NCI-H1930 (cell line): Measurements from ENCODE around the gene CLEC16A.
"Not testable (repeated sequence)": the region's sequence is repeated elsewhere in the genome, so short reads cannot be mapped to it uniquely, and the experiment has no call there.

ENCODE experiments used
- DNase-seq, 2 experiments: peaks; one replicate each; lab custom pipeline; 2025; lab: John Stamatoyannopoulos, UW

Gene CLEC16A

GRCh38 chr16:11205065-11205699 lies 260.8 kb downstream of the CLEC16A start:
- no peak for DNase-seq

GRCh38 chr16:11205754-11206581 lies 261.6 kb downstream of the CLEC16A start:
- no peak for DNase-seq

GRCh38 chr16:11207646-11208045 lies 263.3 kb downstream of the CLEC16A start:
- no peak for DNase-seq

GRCh38 chr16:11208916-11209665 lies 264.7 kb downstream of the CLEC16A start:
- no peak for DNase-seq

- no peak for DNase-seq
Observed at GRCh38 chr16:11210260-11210659, 265.9 kb downstream of the CLEC16A start.

- DNase-seq: peak in 1 of 2 experiments; percentile 21
Observed at GRCh38 chr16:11211061-11211976, 267.0 kb downstream of the CLEC16A start.

- DNase-seq: no peak
Observed at GRCh38 chr16:11211977-11212797, 267.8 kb downstream of the CLEC16A start.

GRCh38 chr16:11212798-11213196 lies 268.4 kb downstream of the CLEC16A start:
- DNase-seq: no peak

- DNase-seq: no peak
Observed at GRCh38 chr16:11213373-11213772, 269.0 kb downstream of the CLEC16A start.

GRCh38 chr16:11213799-11214198 lies 269.4 kb downstream of the CLEC16A start:
- no peak for DNase-seq

- DNase-seq: no peak
Observed at GRCh38 chr16:11215935-11216556, 271.7 kb downstream of the CLEC16A start.

- DNase-seq: no peak
Observed at GRCh38 chr16:11217651-11218603, 273.6 kb downstream of the CLEC16A start.

GRCh38 chr16:11218604-11218962 lies 274.2 kb downstream of the CLEC16A start:
- DNase-seq: no peak

- DNase-seq: no peak
Observed at GRCh38 chr16:11219178-11219577, 274.8 kb downstream of the CLEC16A start.

GRCh38 chr16:11220507-11220906 lies 276.1 kb downstream of the CLEC16A start:
- DNase-seq: not testable (repeated sequence)

- DNase-seq: no peak
Observed at GRCh38 chr16:11224096-11224893, 279.9 kb downstream of the CLEC16A start.

GRCh38 chr16:11224894-11225676 lies 280.7 kb downstream of the CLEC16A start:
- DNase-seq: no peak
